Fibroblast of skin of scalp (primary cell): Measurements from ENCODE around the gene VSTM2L.

Experiments
- DNase-seq: peaks from one replicate; pipeline ENCODE4 v3.0.0-alpha.2; 2013

Gene VSTM2L

DNA sequence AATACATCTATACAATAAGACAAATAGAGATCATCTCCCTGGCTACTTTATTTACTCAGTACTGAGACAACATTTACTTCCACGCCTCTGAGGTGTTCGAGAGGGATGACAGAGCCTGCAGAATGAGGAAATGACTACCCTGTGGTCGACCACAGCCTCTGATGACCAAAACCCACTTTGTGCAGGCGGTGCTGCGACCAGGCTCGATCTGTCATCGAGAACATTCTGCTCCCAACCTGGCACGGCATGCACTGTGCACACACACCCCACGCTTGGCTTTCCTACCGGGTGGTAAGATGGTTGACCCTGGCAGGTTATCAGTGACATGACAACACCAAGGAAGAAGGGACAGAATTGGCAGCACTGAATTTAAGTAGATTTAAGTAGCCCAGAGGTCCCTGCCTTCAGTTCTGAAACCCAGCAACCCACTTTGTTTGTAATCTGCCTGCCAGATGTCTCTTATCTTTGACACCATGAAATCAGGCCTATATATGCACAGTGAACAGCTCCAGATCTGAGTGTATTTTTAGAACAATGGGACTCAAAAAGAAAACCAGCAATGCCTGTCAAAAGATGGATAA is 87.7 kb downstream of the VSTM2L start:
- DNase-seq, result peak; percentile 47

DNA sequence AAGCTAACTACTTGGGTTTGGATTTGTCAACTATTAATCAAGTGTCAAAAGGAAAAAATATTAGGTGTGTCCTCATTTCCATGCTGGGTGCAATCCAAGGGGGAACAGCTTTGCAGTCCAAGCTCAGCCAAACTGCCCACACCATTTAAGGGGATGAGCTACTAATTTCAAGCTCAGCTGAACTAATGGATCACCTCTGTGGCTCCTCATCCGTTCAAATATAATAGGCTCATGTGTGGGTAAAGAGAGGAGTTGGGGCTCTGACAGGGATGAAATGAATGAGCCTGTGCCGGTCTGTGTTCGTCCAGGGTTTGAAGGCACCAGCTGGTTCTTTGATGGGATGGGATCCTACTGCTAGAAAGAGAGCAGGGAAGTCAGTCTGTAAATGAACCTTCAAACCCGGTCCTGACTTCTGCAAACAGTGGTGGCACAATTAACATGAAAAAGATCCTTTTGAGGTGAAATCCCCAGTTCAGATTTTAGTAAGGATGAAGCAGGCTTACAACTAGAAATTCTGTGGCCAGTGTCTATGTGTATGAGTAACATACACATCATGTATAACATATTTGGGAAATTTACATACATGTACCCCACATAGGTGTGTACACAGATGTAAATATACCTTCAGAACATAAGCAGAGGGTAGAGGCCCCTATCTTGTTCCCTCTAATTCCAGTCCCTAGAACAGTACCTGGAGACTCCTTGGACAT is 88.4 kb downstream of the VSTM2L start:
- DNase-seq, result no peak

DNA sequence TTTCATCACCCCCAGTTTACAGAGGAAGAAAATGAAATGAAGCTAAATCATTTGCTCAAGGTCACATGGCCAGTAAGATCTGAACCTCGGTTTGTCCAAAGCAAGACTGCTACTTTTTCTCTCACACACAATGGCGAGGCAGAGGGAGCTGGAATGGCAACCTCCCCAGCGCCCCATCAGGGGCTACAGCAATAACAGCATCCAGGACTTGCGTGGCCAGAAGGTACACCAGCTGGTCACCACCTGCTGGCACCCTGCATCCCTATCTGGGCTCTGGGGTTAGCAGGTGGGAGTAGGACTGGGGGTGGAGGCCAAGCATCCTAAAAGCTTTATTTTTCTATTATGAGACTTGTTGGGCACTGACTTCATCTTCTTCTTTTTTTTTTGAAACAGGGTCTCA is 89.0 kb downstream of the VSTM2L start:
- no peak for DNase-seq

DNA sequence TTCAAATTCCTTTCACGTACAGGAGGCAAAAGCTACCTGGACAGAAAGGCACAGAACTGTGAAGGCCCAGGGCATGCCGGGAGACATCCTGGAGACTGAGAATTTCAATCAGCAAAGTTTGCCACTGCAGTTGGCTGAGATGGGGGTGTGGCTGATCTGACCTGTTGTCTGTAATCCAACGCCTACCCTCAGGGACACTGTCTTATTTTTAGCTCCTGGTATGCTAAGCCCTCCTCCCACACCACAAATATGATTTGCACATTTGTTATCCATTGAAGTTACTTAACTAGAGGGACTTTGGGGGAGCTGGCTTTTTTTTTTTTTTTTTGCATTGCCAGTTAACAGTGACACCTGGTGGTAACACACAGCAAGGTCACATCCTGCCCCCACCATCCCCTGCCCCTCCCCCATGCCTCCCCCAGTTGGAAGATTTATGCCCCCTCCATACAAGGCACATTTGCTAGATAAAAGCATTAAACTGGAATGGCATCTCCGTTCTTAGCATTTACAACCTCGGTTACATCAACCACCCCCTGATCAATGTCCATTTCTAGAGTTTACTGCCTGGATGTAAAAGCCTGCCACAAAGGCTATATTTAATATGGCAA is 90.0 kb downstream of the VSTM2L start:
- DNase-seq, result peak; percentile 89

DNA sequence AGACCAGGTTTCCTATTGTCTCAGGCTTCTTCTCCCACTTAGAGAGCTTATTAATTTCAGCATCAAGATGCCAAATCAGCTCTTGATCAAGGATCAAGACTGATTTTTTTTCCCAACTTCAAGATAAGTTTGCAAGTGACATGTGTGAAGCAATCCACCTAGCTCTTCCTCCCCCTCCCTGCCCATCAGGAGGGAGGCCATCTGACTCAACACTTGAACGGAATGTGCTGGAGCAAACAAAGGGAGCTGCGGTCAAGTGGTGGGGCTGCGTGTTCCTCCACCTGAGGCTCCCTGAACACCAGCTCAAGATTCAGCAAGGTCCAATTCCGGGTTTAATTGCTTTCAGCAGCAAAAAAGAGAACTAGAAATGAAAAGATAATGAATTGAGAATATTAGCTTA is 91.6 kb downstream of the VSTM2L start:
- DNase-seq, result no peak
